Measurements from ENCODE around the gene BTN3A1. TPM values are rescaled to one million over a fixed set of nuclear protein-coding genes. Genes with fewer than 3 reads are reported as not detected.
A peak's percentile ranks its signal among the peaks of the same experiment; 100 is the strongest.

The BTN3A1 gene
- total and polyA plus RNA-seq, 2 experiments from 2014 or later, result 12.9 to 18.4 TPM

GRCh38 chr6:26455357-26455970 is 53.4 kb downstream of the BTN3A1 start:
- Histone ChIP-seq H3K4me3 (no peak overlapping the region), H3K9me2 (replicated peaks; ENCODE audit: insufficient read depth) (no peaks in the 10 kb centered on the region), H3K9me3 (ENCODE audit: low read depth) (no peaks in the 10 kb centered on the region), H2AFZ (no peak overlapping the region), H3K4me1 (ENCODE audit: insufficient read depth) (peaks cover 13% of the 10 kb centered on the region), H3K27ac (no peak overlapping the region), H3K4me2 (no peak overlapping the region), H3K27me3 (no peaks in the 10 kb centered on the region), H3K36me3 (replicated peaks; ENCODE audit: insufficient read depth, low read depth) (no peaks in the 10 kb centered on the region), H3K79me2 (peaks cover 20% of the 10 kb centered on the region), H4K20me1 (ENCODE audit: insufficient read depth, poor library complexity, severe bottlenecking) (no peaks in the 10 kb centered on the region)
- TF ChIP-seq EZH2phosphoT487 (IDR thresholded peaks at IDR 0.05; ENCODE audit: low read depth, severe bottlenecking, unreplicated experiment) (no peak), EZH2 (IDR thresholded peaks at IDR 0.05; ENCODE audit: borderline replicate concordance) (no peak), CTCF (IDR thresholded peaks at IDR 0.05; ENCODE audit: poor library complexity) (no peak)
- DNase-seq (ENCODE audit: low spot score), result no peak
- 91% methylated on average over 3 of the region's 3 CpGs for WGBS (ENCODE audit: low lambda C conversion rate, missing lambda C conversion rate)

- Histone ChIP-seq H3K9me2 (replicated peaks; ENCODE audit: insufficient read depth) (no peaks in the 10 kb centered on the region), H3K4me1 (ENCODE audit: insufficient read depth) (peaks cover 13% of the 10 kb centered on the region), H4K20me1 (ENCODE audit: insufficient read depth, poor library complexity, severe bottlenecking) (peaks cover 5% of the 10 kb centered on the region), H2AFZ (peak overlapping the region; percentile 79), H3K9me3 (ENCODE audit: low read depth) (no peaks in the 10 kb centered on the region), H3K27me3 (no peaks in the 10 kb centered on the region), H3K79me2 (peaks cover 34% of the 10 kb centered on the region), H3K4me2 (peak overlapping the region; percentile 70), H3K4me3 (no peak overlapping the region), H3K36me3 (replicated peaks; ENCODE audit: insufficient read depth, low read depth) (no peaks in the 10 kb centered on the region), H3K27ac (peak overlapping the region; percentile 91)
- DNase-seq (ENCODE audit: low spot score), result peak; percentile 45
- WGBS (ENCODE audit: low lambda C conversion rate, missing lambda C conversion rate), result 15% methylated on average over 9 of the region's 9 CpGs
- TF ChIP-seq CTCF (IDR thresholded peaks at IDR 0.05; ENCODE audit: poor library complexity), result no peak
- TF ChIP-seq EZH2 (IDR thresholded peaks at IDR 0.05; ENCODE audit: borderline replicate concordance), result no peak
- no peak for TF ChIP-seq EZH2phosphoT487 (IDR thresholded peaks at IDR 0.05; ENCODE audit: low read depth, severe bottlenecking, unreplicated experiment)
Measured at GRCh38 chr6:26457264-26457805, 55.3 kb downstream of the BTN3A1 start.

GRCh38 chr6:26457806-26458688 is 56.0 kb downstream of the BTN3A1 start, which contains the start of gene BTN2A1:
Gene BTN2A1, plus strand, starts transcription at chr6:26457955. Its CDS starts 682 bp downstream, at chr6:26458637.
- Histone ChIP-seq H4K20me1 (ENCODE audit: insufficient read depth, poor library complexity, severe bottlenecking) (peaks cover 5% of the 10 kb centered on the region), H3K9me2 (replicated peaks; ENCODE audit: insufficient read depth) (no peaks in the 10 kb centered on the region), H3K4me1 (ENCODE audit: insufficient read depth) (peaks cover 13% of the 10 kb centered on the region), H3K36me3 (replicated peaks; ENCODE audit: insufficient read depth, low read depth) (no peaks in the 10 kb centered on the region), H3K4me3 (peak within 1 kb of the TSS; percentile 49), H3K27me3 (no peaks in the 10 kb centered on the region), H3K79me2 (peaks cover 38% of the 10 kb centered on the region), H2AFZ (peak within 1 kb of the TSS; percentile 82), H3K4me2 (peak within 1 kb of the TSS; percentile 83), H3K27ac (peak within 1 kb of the TSS; percentile 95), H3K9me3 (ENCODE audit: low read depth) (no peaks in the 10 kb centered on the region)
- TF ChIP-seq EZH2 (IDR thresholded peaks at IDR 0.05; ENCODE audit: borderline replicate concordance) (no peak), CTCF (IDR thresholded peaks at IDR 0.05; ENCODE audit: poor library complexity) (peak; percentile 13)
- DNase-seq (ENCODE audit: low spot score), result peak; percentile 93
- under 1% methylated on average over 28 of the region's 31 CpGs for WGBS (ENCODE audit: low lambda C conversion rate, missing lambda C conversion rate)
